Hypothalamus (tissue), 51 donors: ENCODE measurements around the gene BRD2.

Experiments used
- DNase-seq, 51 donors: peaks; one replicate each; lab custom pipeline; 2025; lab: John Stamatoyannopoulos, UW

Gene BRD2

GRCh38 chr6:32983964-32984621 lies 15.7 kb downstream of the BRD2 start:
- no peak for DNase-seq

DNA sequence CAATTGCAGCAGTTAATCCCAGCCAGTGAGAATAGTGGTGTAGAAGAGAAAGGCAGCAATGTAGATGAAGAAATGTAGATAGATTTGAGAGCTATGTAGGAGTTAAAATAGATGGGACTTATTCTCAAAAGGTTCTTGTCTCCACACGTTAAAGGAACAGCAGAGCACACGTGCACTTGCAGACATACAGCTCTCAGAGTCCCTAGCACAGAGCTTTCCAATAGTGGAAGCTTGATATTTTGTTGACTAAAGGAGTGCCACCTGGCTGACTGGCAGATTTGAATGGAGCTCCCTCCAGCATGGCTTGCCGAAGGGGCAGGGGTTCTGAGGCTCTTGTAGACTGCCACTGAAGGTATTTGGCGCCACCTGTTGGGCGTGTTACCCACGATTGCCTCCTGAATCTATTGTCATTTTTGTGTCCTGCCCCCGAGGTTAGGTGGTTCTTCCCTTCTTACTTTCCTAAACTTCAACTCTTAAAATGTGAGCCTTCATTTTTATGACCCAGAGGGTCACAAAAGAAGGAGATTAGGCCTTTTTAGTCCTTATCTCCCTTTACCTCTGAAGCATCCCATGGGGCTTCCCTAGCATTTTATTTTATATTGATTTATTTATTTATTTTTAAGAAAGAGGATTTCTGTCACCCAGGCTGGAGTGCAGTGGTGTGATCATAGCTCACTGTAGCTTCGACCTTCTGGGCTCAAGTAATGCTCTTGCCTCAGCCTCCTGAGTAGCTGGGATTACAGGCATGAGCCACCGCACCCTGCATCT lies 16.4 kb downstream of the BRD2 start:
- peak in 46 of 51 donors; percentile 13 to 93 (median 68) for DNase-seq

DNA sequence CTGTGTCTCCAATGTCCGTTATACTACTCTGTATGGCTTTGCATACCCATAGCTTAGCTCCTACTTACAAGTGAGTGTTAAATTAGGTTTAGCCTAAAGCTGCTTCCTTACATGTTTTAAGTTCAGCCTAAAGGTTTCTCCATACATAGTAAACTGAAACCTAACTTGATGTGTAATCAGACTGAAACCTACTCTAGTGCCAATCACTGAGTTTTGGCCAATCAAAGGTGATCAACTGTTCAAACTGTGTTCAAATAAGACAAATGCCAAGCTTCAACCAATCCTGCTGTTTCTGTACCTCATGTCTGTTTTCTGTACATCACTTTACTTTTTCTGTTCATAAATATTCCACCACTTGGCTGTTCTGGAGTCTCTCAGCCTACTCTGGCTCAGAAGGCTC lies 21.0 kb downstream of the BRD2 start:
- DNase-seq: no peak

GRCh38 chr6:32991972-32992371 lies 23.6 kb downstream of the BRD2 start:
- DNase-seq: no peak

- DNase-seq: no peak
Observed at GRCh38 chr6:32993363-32993973, 25.1 kb downstream of the BRD2 start.

DNA sequence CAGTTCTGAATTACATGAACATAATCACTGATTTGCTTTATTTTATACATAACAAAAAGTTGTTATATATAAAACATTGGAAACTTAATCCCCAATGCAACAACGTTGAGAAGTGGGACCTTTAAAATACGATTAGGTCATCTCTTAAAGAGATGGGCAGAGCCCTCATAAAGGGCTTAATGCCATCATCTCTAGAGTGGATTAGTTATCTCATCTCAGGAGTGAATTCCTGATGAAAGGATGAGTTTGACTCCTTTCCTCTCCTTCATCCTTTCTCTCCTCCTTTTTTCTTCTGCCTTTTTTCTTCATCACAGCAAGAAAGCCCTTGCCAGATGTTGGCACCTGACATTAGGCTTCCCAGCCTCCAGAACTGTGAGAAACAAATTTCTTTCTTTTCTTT lies 27.1 kb downstream of the BRD2 start:
- DNase-seq: no peak

- no peak for DNase-seq
Observed at GRCh38 chr6:33000055-33000454, 31.7 kb downstream of the BRD2 start.

- no peak for DNase-seq
Observed at GRCh38 chr6:33001685-33002084, 33.3 kb downstream of the BRD2 start.

DNA sequence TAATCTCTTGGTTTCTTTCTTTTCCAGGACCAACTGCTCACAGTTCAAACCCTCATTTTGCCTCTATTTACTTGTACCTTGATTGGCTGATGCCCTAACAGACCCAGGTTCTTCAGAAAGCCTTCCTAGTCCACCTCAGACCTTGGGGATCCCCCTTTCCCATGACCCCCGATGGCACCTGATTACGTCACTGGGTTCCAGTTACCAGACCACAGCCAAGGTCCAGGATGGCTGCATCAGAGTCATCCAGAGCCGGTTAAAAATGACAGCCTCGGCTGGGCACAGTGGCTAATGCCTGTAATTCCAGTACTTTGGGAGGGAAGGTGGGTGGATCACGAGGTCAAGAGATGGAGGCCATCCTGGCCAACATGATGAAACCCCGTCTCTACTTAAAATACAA lies 36.5 kb downstream of the BRD2 start:
- DNase-seq: no peak

DNA sequence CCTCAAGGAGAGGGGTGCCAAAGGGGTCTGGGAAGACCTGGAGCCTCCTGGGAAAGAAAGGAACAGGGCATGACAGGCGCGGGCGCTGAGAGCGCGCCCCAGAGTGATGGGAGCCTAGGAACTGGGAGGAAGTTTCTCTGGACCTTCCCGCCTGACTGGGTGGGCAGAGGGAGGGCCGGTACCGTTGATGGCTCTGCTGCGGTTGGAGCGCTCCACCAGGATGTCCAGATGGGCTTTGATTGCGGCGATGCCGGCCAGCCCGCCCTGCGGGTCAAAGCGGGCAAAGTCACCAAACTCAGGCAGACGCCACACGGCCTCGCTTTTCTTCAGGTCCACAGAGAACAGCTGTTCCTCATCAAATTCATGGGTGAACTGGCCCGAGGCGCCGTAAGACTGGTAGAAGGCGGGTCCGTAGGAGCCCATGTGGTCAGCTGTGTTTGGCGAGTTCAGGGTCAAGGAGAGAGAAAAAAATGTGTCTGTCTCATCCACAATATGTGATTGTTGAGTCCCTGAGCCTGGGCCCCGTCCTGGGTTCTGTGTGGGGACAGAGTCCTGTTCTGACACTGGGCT lies 39.5 kb downstream of the BRD2 start:
- DNase-seq: no peak

DNA sequence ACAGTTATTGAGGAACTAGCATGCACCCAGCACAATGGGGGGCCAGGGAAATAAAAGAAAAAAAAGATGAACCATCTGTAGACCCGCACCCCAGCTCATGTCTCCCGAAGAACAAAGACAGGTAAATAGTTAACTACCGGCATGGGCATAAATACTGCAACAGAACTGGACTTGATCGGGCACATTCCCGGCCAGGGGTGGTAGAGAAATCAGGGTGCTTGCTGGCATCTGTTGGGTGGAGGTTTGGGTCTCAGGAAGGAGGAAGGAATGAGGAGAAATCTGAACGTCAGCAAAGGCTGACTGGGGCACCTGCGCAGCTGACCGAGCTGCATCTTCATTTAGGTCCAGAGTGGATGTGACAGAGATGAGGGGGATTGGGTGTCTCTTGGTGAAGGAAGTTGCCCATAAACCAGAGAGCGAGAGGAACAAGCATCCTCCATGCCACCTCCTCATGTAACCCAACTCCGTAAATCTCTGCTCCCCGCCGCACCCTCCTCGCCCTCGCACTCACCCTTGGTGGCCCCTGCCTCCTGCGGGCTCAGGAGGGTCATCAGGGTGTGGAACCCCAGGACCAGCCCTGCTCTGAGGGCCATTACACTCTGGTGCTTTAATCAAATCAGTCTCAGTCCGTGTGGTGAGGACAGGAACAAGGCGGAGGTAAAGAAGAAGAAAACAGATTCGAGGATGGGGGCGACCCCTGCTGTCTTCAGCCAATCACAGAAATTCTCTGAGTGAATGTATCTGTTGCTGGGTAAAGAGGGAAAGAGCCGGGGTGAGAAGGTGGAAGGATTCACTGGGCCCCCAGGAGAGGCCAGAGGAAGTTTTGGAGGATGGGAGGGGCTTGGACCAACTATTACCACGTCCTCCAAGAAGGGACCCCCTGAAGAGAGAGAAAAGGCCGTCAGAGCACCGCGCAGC lies 40.8 kb downstream of the BRD2 start, which contains the start of gene HLA-DOA:
HLA-DOA (minus strand) TSS at position 648 of the 918 bp plus-strand sequence.
- peak in 7 of 51 donors; percentile 12 to 31 (median 21) for DNase-seq

- DNase-seq: no peak
Observed at GRCh38 chr6:33010356-33010755, 42.0 kb downstream of the BRD2 start.

GRCh38 chr6:33013608-33014007 lies 45.2 kb downstream of the BRD2 start:
- DNase-seq: no peak

- DNase-seq: peak in 13 of 51 donors; percentile 12 to 81 (median 30)
Observed at GRCh38 chr6:33014841-33015634, 46.6 kb downstream of the BRD2 start.

- DNase-seq: no peak
Observed at GRCh38 chr6:33015798-33016197, 47.4 kb downstream of the BRD2 start.

- no peak for DNase-seq
Observed at GRCh38 chr6:33017018-33017417, 48.6 kb downstream of the BRD2 start.

GRCh38 chr6:33017694-33018353 lies 49.4 kb downstream of the BRD2 start:
- DNase-seq: no peak

GRCh38 chr6:33018418-33018817 lies 50.0 kb downstream of the BRD2 start:
- DNase-seq: no peak

DNA sequence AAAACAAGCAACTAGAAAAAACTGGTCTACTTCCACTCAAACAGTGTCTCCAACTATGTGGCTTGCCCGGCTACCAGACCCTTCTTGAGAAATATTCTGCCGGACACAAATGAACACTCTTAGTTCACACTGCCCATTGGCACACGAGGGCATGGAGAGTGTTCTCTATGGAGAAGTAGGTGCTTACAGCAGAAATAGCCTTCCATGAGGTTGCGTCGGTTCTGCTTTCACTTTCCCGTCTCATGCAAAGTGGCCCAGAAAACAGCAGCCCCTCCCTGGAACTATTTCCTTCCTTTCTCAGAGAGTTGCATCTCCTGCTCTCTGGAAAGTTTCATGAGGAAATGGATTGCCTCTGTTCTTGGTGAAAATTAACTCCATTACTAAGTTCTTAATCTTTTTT lies 50.5 kb downstream of the BRD2 start:
- DNase-seq: peak in 22 of 51 donors; percentile 11 to 57 (median 29)
